GM12801 (cell line): ENCODE measurements around the gene RHOF.

Experiments
- CTCF ChIP-seq: IDR thresholded peaks from one replicate; pipeline ENCODE4 v1.5.1; 2011; ENCODE audit warnings: control low read depth; ENCODE audit not compliant: insufficient read length; ENCODE audit errors: extremely low read depth

The RHOF gene

GRCh38 chr12:121816925-121817647 lies 23.6 kb upstream of the RHOF start:
- no peak for TF ChIP-seq CTCF

- TF ChIP-seq CTCF: no peak
Observed at GRCh38 chr12:121815263-121815662, 21.8 kb upstream of the RHOF start.

GRCh38 chr12:121814429-121815119 lies 21.1 kb upstream of the RHOF start:
- TF ChIP-seq CTCF: no peak

- TF ChIP-seq CTCF: no peak
Observed at GRCh38 chr12:121813951-121814350, 20.5 kb upstream of the RHOF start.

GRCh38 chr12:121812921-121813896 lies 19.7 kb upstream of the RHOF start:
- no peak for TF ChIP-seq CTCF

GRCh38 chr12:121812320-121812871 lies 18.9 kb upstream of the RHOF start:
- no peak for TF ChIP-seq CTCF
